ENCODE measurements around the gene NCAM1. TPM values are rescaled to one million over a fixed set of nuclear protein-coding genes. Genes with fewer than 3 reads are reported as not detected.

NCAM1 gene
- total RNA-seq, 4 donors from 2014 or later = 0.98 to 1.3 (median 1.2) TPM

- TF ChIP-seq CTCF (IDR thresholded peaks at IDR 0.05; ENCODE audit: low read depth) = no peak
Measured at GRCh38 chr11:113119966-113120736, 158.9 kb downstream of the NCAM1 start.

- no peak for TF ChIP-seq CTCF (IDR thresholded peaks at IDR 0.05; ENCODE audit: low read depth)
Measured at GRCh38 chr11:113121746-113122145, 160.5 kb downstream of the NCAM1 start.

GRCh38 chr11:113124006-113124405, 162.8 kb downstream of the NCAM1 start:
- no peak for TF ChIP-seq CTCF (IDR thresholded peaks at IDR 0.05; ENCODE audit: low read depth)

- TF ChIP-seq CTCF (IDR thresholded peaks at IDR 0.05; ENCODE audit: low read depth) = no peak
Measured at GRCh38 chr11:113124578-113124977, 163.4 kb downstream of the NCAM1 start.

GRCh38 chr11:113129261-113129992, 168.2 kb downstream of the NCAM1 start:
- no peak for TF ChIP-seq CTCF (IDR thresholded peaks at IDR 0.05; ENCODE audit: low read depth)

- no peak for TF ChIP-seq CTCF (IDR thresholded peaks at IDR 0.05; ENCODE audit: low read depth)
Measured at GRCh38 chr11:113131036-113131775, 170.0 kb downstream of the NCAM1 start.

GRCh38 chr11:113133071-113133470, 171.9 kb downstream of the NCAM1 start:
- no peak for TF ChIP-seq CTCF (IDR thresholded peaks at IDR 0.05; ENCODE audit: low read depth)
